SK-N-SH treated with all-trans-retinoic acid at 6 μM for 48 hours (cell line): Measurements from ENCODE around the gene SSUH2.

Source experiments
- ARNTL ChIP-seq: fragments of 450-650 bp; formaldehyde crosslinking; IDR thresholded peaks from 2 replicates; pipeline ENCODE4 v1.5.0; 2020; ENCODE audit warnings: low read depth, mild to moderate bottlenecking, moderate library complexity, borderline replicate concordance
- GLIS3 ChIP-seq: fragments of 250-450 bp; sonication (Bioruptor Pico); IDR thresholded peaks from 2 replicates; pipeline ENCODE4 v1.5.0; 2020; ENCODE audit warnings: mild to moderate bottlenecking, moderate library complexity
- ISL1 ChIP-seq: fragments of 250-450 bp; sonication (Bioruptor Pico); IDR thresholded peaks from 2 replicates; pipeline ENCODE4 v2.1.2; 2022; ENCODE audit warnings: mild to moderate bottlenecking, moderate library complexity
- OSR1 ChIP-seq: fragments of 250-450 bp; sonication (Bioruptor Pico); IDR thresholded peaks from 2 replicates; pipeline ENCODE4 v1.8.0; 2022; ENCODE audit warnings: moderate library complexity, mild to moderate bottlenecking, inconsistent platforms
- PPARA ChIP-seq: fragments of 250-450 bp; sonication (Bioruptor Pico); IDR thresholded peaks from 2 replicates; pipeline ENCODE4 v1.5.0; 2020; ENCODE audit warnings: mild to moderate bottlenecking, borderline replicate concordance
- RARB ChIP-seq: fragments of 250-450 bp; sonication (Bioruptor Pico); IDR thresholded peaks from 2 replicates; pipeline ENCODE4 v1.8.0; 2021; ENCODE audit warnings: mild to moderate bottlenecking, moderate library complexity
- TOX ChIP-seq: fragments of 250-450 bp; sonication (Bioruptor Pico); IDR thresholded peaks from 2 replicates; pipeline ENCODE4 v1.8.0; 2021; ENCODE audit warnings: mild to moderate bottlenecking, moderate library complexity, borderline replicate concordance
- TSHZ2 ChIP-seq: fragments of 250-450 bp; sonication (Bioruptor Pico); IDR thresholded peaks from 2 replicates; pipeline ENCODE4 v1.5.0; 2020; ENCODE audit warnings: mild to moderate bottlenecking, moderate library complexity
- ZC3H10 ChIP-seq: fragments of 250-450 bp; sonication (Bioruptor Pico); IDR thresholded peaks from 2 replicates; pipeline ENCODE4 v1.5.1; 2021; ENCODE audit warnings: mild to moderate bottlenecking, moderate library complexity
- ZFP30 ChIP-seq: fragments of 450-650 bp; formaldehyde crosslinking; IDR thresholded peaks from 2 replicates; pipeline ENCODE4 v1.5.0; 2022; ENCODE audit warnings: mild to moderate bottlenecking, moderate library complexity
- ZNF565 ChIP-seq: fragments of 450-650 bp; formaldehyde crosslinking; conservative IDR thresholded peaks from 2 replicates; pipeline ENCODE4 v1.5.0; 2020; ENCODE audit warnings: low read depth, mild to moderate bottlenecking, moderate library complexity
- ZNF70 ChIP-seq: fragments of 450-650 bp; formaldehyde crosslinking; IDR thresholded peaks from 2 replicates; pipeline ENCODE4 v1.5.0; 2020; ENCODE audit warnings: mild to moderate bottlenecking, moderate library complexity
- TF ChIP-seq, protein P1 (sequence below): fragments of 250-450 bp; sonication (Bioruptor Pico); IDR thresholded peaks from 2 replicates; pipeline ENCODE4 v1.5.1; 2020; ENCODE audit warnings: low read depth, mild to moderate bottlenecking, moderate library complexity
- TF ChIP-seq, protein P2 (sequence below): fragments of 250-450 bp; sonication (Bioruptor Pico); IDR thresholded peaks from 2 replicates; pipeline ENCODE4 v1.8.0; 2020; ENCODE audit warnings: mild to moderate bottlenecking, moderate library complexity, borderline replicate concordance

- TF ChIP-seq, protein P1, sequence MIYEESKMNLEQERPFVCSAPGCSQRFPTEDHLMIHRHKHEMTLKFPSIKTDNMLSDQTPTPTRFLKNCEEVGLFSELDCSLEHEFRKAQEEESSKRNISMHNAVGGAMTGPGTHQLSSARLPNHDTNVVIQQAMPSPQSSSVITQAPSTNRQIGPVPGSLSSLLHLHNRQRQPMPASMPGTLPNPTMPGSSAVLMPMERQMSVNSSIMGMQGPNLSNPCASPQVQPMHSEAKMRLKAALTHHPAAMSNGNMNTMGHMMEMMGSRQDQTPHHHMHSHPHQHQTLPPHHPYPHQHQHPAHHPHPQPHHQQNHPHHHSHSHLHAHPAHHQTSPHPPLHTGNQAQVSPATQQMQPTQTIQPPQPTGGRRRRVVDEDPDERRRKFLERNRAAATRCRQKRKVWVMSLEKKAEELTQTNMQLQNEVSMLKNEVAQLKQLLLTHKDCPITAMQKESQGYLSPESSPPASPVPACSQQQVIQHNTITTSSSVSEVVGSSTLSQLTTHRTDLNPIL (CRISPR knock-in tag): no peak
- TF ChIP-seq GLIS3: no peak
- no peak for TF ChIP-seq ZC3H10 (CRISPR knock-in tag)
- no peak for TF ChIP-seq ARNTL (CRISPR knock-in tag)
- TF ChIP-seq TSHZ2: no peak
- no peak for TF ChIP-seq PPARA (CRISPR knock-in tag)
- TF ChIP-seq OSR1 (CRISPR knock-in tag): no peak
- no peak for TF ChIP-seq ISL1 (CRISPR knock-in tag)
- no peak for TF ChIP-seq TOX (CRISPR knock-in tag)
- TF ChIP-seq RARB (CRISPR knock-in tag): no peak
- TF ChIP-seq ZNF565 (CRISPR knock-in tag): no peak
- TF ChIP-seq, protein P2, sequence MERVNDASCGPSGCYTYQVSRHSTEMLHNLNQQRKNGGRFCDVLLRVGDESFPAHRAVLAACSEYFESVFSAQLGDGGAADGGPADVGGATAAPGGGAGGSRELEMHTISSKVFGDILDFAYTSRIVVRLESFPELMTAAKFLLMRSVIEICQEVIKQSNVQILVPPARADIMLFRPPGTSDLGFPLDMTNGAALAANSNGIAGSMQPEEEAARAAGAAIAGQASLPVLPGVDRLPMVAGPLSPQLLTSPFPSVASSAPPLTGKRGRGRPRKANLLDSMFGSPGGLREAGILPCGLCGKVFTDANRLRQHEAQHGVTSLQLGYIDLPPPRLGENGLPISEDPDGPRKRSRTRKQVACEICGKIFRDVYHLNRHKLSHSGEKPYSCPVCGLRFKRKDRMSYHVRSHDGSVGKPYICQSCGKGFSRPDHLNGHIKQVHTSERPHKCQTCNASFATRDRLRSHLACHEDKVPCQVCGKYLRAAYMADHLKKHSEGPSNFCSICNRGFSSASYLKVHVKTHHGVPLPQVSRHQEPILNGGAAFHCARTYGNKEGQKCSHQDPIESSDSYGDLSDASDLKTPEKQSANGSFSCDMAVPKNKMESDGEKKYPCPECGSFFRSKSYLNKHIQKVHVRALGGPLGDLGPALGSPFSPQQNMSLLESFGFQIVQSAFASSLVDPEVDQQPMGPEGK (CRISPR knock-in tag): no peak
- TF ChIP-seq ZFP30: no peak
- no peak for TF ChIP-seq ZNF70 (CRISPR knock-in tag)
These were observed 23.0 kb upstream of the SSUH2 start for GRCh38 chr3:8667463-8668091.
